ENCODE measurements around the gene PRR18. TPM values are rescaled to one million over a fixed set of nuclear protein-coding genes. Genes with fewer than 3 reads are reported as not detected.

The PRR18 gene
- total RNA-seq, 1 experiment from 2014 or later, result not detected

- Histone ChIP-seq H4K20me1 (ENCODE audit: low read length) (no peaks in the 10 kb centered on the region), H3K27me3 (ENCODE audit: low read length) (no peaks in the 10 kb centered on the region), H3K4me1 (ENCODE audit: insufficient read depth, low read length) (no peaks in the 10 kb centered on the region), H3K4me2 (ENCODE audit: low read length) (no peak overlapping the region), H2AFZ (ENCODE audit: low read length) (no peak overlapping the region), H3K79me2 (ENCODE audit: low read length) (peaks cover 68% of the 10 kb centered on the region), H3K4me3 (ENCODE audit: low read length) (no peak overlapping the region), H3K27ac (ENCODE audit: low read length) (no peak overlapping the region), H3K9ac (ENCODE audit: low read length) (no peak overlapping the region), H3K36me3 (ENCODE audit: low read depth, low read length) (peaks cover 4% of the 10 kb centered on the region; the same call in 1 of the 2 replicates), H3F3A (ENCODE audit: low read length, unreplicated experiment) (no peaks in the 10 kb centered on the region), H3K9me2 (replicated peaks; ENCODE audit: low read length) (no peaks in the 10 kb centered on the region), H3K9me3 (ENCODE audit: low read length) (no peaks in the 10 kb centered on the region)
- CTCF ChIA-PET, result no interaction called here
- intact Hi-C loops (cut with micrococcal nuclease), result no loop called here
- no TSS peak for BruUV-seq (replicated peaks)
- no peak for TF ChIP-seq EZH2 (IDR thresholded peaks at IDR 0.05; ENCODE audit: low read length, unreplicated experiment)
- no peak for TF ChIP-seq EZH2phosphoT487 (IDR thresholded peaks at IDR 0.05; ENCODE audit: borderline replicate concordance, low read length)
- no peak for TF ChIP-seq CTCF (conservative IDR thresholded peaks at IDR 0.05; ENCODE audit: low read depth, low read length)
- DNase-seq (no peak), ATAC-seq (no peak)
- POLR2A ChIA-PET (ENCODE audit: unreplicated experiment), result no interaction called here
Measured at GRCh38 chr6:166336847-166337246, 28.7 kb upstream of the PRR18 start.

DNA sequence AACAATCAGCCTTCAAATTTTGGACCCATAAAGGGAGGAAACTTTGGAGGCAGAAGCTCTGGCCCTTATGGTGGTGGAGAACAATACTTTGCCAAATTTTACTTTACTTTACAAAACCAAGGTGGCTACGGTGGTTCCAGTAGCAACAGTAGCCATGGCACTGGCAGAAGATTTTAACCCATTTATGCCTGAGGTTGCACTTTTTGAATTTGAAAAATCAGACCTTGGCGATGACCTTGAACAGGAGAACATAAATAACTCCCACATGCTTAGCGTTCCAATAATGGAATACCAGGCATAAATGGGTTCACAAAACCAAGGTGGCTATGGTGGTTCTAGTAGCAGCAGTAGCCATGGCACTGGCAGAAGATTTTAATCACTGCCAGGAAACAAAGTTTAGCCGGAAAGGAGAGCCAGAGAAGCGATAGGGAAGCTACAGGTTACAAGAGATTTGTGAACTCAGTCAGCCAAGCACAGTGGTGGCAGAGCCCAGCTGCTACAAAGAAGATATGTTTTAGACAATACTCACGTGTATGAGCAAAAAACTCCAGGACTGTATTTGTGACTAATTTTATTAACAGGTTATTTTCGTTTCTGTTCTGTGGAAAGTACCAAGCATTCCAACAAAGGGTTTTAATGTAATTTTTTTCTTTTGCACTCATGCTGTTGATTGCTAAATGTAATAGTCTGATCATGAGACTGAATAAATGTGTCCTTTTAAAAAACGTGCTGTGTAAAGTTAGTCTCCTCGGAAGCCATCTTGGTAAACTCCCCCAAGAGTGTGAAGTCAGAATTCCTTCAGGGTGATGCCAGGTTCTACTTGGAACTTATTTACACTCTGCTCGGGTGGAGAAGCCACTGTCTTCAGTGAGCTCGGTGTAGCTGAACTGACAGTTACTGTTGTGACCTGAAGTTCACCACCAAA lies 27.4 kb upstream of the PRR18 start:
- Histone ChIP-seq H3K4me1 (ENCODE audit: insufficient read depth, low read length) (no peaks in the 10 kb centered on the region), H3F3A (ENCODE audit: low read length, unreplicated experiment) (no peaks in the 10 kb centered on the region), H3K36me3 (ENCODE audit: low read depth, low read length) (peaks cover 4% of the 10 kb centered on the region; the same call in 1 of the 2 replicates), H3K9ac (ENCODE audit: low read length) (no peak overlapping the region), H3K9me3 (ENCODE audit: low read length) (no peaks in the 10 kb centered on the region), H3K4me2 (ENCODE audit: low read length) (no peak overlapping the region), H3K4me3 (ENCODE audit: low read length) (no peak overlapping the region), H3K79me2 (ENCODE audit: low read length) (peaks cover 64% of the 10 kb centered on the region), H3K27ac (ENCODE audit: low read length) (no peak overlapping the region), H3K27me3 (ENCODE audit: low read length) (no peaks in the 10 kb centered on the region), H4K20me1 (ENCODE audit: low read length) (no peaks in the 10 kb centered on the region), H2AFZ (ENCODE audit: low read length) (no peak overlapping the region), H3K9me2 (replicated peaks; ENCODE audit: low read length) (no peaks in the 10 kb centered on the region)
- BruUV-seq (replicated peaks), result no TSS peak
- intact Hi-C loops (cut with micrococcal nuclease), result no loop called here
- TF ChIP-seq EZH2 (IDR thresholded peaks at IDR 0.05; ENCODE audit: low read length, unreplicated experiment), result no peak
- no peak for TF ChIP-seq CTCF (conservative IDR thresholded peaks at IDR 0.05; ENCODE audit: low read depth, low read length)
- TF ChIP-seq EZH2phosphoT487 (IDR thresholded peaks at IDR 0.05; ENCODE audit: borderline replicate concordance, low read length), result no peak
- ATAC-seq, result no peak
- DNase-seq, result no peak
- ChIA-PET CTCF (no interaction called here), POLR2A (ENCODE audit: unreplicated experiment) (no interaction called here)

DNA sequence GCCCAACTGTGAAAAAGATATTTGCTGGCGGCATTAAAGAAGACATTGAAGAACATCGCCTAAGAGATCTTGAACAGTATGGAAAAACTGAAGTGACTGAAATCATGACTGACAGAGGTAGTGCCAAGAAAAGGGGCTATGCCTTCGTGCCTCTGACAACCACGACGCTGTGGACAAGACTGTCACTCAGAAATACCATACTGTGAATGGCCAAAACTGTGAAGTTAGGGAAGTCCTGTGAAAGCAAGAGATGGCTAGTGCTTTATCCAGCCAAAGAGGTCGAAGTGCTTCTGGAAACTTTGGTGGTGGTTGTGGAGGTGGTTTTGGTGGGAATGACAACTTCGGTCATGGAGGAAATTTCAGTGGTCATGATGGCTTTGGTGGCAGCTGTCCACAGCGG lies 26.7 kb upstream of the PRR18 start:
- no peaks in the 10 kb centered on the region for H3K27me3 ChIP-seq (ENCODE audit: low read length)
- no peak for DNase-seq
- H3F3A ChIP-seq (ENCODE audit: low read length, unreplicated experiment), result no peaks in the 10 kb centered on the region
- H3K79me2 ChIP-seq (ENCODE audit: low read length), result peaks cover 56% of the 10 kb centered on the region
- no peak overlapping the region for H3K4me3 ChIP-seq (ENCODE audit: low read length)
- CTCF ChIA-PET, result no interaction called here
- no peaks in the 10 kb centered on the region for H4K20me1 ChIP-seq (ENCODE audit: low read length)
- H2AFZ ChIP-seq (ENCODE audit: low read length), result no peak overlapping the region
- no TSS peak for BruUV-seq (replicated peaks)
- POLR2A ChIA-PET (ENCODE audit: unreplicated experiment), result no interaction called here
- peaks cover 4% of the 10 kb centered on the region; the same call in 1 of the 2 replicates for H3K36me3 ChIP-seq (ENCODE audit: low read depth, low read length)
- TF ChIP-seq EZH2 (IDR thresholded peaks at IDR 0.05; ENCODE audit: low read length, unreplicated experiment) (no peak), CTCF (conservative IDR thresholded peaks at IDR 0.05; ENCODE audit: low read depth, low read length) (no peak), EZH2phosphoT487 (IDR thresholded peaks at IDR 0.05; ENCODE audit: borderline replicate concordance, low read length) (no peak)
- no peak overlapping the region for H3K4me2 ChIP-seq (ENCODE audit: low read length)
- no peak for ATAC-seq
- H3K9me3 ChIP-seq (ENCODE audit: low read length), result no peaks in the 10 kb centered on the region
- no peaks in the 10 kb centered on the region for H3K4me1 ChIP-seq (ENCODE audit: insufficient read depth, low read length)
- no peak overlapping the region for H3K27ac ChIP-seq (ENCODE audit: low read length)
- intact Hi-C loops (cut with micrococcal nuclease), result no loop called here
- no peak overlapping the region for H3K9ac ChIP-seq (ENCODE audit: low read length)
- no peaks in the 10 kb centered on the region for H3K9me2 ChIP-seq (replicated peaks; ENCODE audit: low read length)

Data from PC-3 (cell line).